NCI-H1092 (cell line): ENCODE results near the gene SYN1.
"Not testable (repeated sequence)": the region's sequence is repeated elsewhere in the genome, so short reads cannot be mapped to it uniquely, and the experiment has no call there.

Source experiments
- DNase-seq: peaks from one replicate; lab custom pipeline; 2025; lab: John Stamatoyannopoulos, UW

The SYN1 gene

DNA sequence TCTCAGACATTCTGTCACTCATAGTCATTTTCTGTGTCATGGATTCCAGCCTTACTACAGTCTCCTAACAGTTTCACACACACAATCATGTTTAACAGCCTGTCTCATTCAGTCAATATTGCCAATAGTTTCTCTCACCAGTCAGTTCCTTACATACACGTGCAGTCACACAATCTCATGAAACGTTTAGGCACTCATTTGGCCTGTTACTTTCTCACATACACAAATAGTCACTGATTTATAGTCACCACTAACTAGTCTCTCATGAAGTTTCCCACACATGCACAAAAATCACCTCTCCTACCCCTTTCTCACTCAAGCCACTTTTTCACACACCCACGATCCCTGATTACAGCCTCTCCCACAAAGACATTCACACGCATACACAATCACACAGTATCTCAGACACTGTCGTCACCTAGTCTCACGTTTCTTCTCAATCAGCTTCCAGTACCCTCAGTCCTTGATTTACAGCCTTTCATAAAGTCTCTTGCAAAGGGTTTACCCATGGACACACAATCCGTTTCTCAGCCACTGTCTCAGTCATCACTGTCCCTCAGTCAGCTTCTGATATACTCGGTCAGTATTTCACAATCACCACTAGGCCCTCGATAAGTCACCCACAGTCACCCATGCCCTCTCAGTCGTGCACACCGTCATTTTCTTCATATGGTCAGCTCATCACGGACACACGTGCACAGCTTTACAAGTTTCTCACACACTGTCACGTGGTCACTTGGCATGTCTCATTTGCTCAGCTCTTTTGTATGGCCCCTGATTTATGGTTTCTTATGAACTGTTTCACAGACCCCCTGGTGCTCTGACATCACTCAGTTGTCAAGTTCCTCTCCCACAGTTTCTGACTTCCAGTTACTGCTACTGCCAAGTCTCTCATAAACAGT lies 14.3 kb upstream of the SYN1 start:
- DNase-seq: no peak

DNA sequence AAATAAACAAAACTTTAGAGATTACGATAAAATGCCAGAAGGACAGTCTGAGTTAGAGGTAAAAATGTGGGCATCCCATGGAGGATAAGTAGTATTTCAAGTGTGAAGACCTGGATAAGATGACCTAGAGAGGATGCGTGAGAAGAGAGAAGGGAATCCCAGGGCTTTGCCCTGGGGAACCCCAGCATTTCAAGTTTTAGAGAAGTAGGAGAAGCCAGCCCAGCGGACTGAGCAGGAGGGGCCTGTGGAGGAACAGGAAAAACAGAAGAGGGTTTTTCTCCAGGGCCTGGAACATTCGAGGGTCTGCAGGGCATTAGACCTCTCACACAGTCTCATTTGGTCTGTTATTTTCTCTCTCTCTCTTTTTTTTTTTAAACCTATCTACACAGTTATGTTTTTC lies 13.0 kb upstream of the SYN1 start:
- no peak for DNase-seq

DNA sequence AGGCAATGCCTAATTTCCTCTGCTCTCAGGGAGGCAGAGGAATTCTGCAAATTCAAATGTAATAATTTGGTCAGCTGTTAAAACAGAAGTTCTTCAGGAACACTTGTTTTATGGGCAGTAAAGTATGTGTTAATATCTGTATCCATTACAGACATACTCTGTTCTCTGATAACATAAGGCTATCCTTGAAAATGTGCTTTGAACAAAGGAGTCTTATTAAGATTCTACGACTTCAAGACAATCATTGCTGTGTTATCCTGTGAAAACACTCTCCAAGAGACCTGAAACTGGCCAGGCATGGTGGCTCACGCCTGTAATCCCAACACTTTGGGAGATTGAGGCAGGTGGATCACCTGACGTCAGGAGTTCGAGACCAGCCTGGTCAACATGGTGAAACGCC lies 12.0 kb upstream of the SYN1 start:
- DNase-seq: no peak

- no peak for DNase-seq
Measured at GRCh38 chrX:47629419-47630200, 10.0 kb upstream of the SYN1 start, which contains the start of gene CFP. Gene CFP, minus strand, starts transcription at chrX:47629930. Its CDS starts 86 bp downstream, at chrX:47629844.

- DNase-seq: no peak
Measured at GRCh38 chrX:47628982-47629381, 9.3 kb upstream of the SYN1 start.

- DNase-seq: no peak
Measured at GRCh38 chrX:47625365-47625764, 5.7 kb upstream of the SYN1 start.

- peak; percentile 90 for DNase-seq
Measured at GRCh38 chrX:47623540-47624027, 3.9 kb upstream of the SYN1 start.

DNA sequence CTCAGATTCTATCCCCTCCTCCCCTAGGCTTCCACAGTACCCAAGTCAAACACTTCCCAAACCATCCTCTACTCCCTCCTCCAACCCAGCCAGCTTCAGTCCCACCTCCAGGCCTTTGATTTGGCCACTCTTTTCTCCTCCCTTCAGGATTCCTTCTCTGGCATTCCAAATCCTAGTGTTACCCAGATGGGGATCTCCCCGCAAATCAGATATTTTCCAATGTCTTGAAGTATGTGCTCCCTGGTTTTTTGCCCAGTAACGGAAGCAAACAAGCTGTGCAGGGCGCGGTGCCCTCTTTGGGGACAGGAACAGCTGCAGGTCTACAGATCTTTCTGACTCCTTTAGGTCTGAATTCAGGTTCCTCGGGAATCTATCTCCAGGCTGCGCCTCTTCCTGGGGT lies 2.2 kb upstream of the SYN1 start:
- no peak for DNase-seq

- no peak for DNase-seq
Measured at GRCh38 chrX:47620303-47620685, 637 bp upstream of the SYN1 start.

DNA sequence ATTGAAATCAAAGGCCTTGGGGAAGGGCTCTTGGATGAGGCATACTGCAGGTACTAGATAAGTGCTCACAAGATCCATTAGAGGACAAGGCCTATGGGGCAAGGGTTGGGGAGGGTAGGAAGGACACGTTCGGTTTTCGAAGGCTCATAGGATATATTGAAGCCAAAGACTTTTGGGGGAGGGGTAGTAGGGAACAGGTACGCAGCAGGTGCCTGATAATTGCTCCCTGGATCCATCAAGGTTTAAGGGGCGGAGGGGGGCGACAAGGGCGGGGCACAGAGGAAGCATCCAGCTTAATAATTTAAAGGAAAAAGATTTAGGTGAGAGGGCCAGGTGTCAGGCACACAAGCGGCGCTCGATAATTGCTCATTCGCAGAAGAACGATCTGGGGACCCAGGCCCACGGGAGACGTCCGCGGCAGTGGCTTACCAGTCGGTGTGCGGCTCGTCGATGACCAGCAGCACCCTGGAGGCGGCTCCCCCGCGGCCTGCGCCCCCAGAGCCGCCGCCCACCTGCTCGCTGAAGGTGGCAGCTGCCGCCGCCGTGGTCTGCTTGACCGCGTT lies 653 bp downstream of the SYN1 start:
- no peak for DNase-seq

- DNase-seq: no peak
Measured at GRCh38 chrX:47614618-47615017, 5.0 kb downstream of the SYN1 start.

GRCh38 chrX:47613082-47613481 lies 6.6 kb downstream of the SYN1 start:
- DNase-seq: no peak

- no peak for DNase-seq
Measured at GRCh38 chrX:47612418-47612817, 7.2 kb downstream of the SYN1 start.

DNA sequence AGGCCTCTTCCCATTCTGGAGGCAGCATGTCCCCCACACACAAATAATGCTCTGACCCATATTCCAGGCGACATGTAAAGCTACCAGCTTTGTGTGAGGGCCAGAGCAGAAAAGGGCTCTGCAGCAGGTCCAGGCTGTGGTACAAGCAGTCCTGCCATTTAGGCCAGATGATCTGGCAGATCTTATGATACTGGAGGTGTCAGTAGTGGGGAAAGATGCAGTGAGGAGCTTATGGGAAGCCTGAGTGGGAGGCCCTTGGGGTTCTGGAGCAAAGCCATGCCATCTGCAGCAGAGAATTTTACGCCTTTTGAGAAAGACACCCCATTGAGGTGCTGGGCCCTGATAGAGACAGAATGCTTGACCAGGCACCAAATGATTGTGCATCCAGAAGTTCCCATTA lies 7.7 kb downstream of the SYN1 start:
- no peak for DNase-seq

DNA sequence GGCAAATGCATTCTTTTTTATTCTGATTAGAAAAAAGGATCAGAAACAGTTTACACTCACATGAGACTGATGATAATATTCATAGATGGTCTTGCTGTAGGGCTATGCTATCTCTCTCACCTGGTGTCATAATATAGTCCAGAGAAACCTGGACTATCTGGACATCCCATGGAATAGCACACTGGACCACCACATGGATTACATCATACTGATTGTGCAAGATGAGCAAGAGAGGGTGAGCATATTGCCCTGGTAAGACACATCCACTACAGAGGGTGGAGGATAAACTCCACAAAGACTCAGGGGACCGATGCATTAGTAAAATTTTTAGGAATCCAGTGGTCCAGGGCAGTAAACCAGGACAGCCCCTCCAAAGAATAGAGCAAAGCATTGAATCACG lies 8.2 kb downstream of the SYN1 start:
- DNase-seq: no peak

DNA sequence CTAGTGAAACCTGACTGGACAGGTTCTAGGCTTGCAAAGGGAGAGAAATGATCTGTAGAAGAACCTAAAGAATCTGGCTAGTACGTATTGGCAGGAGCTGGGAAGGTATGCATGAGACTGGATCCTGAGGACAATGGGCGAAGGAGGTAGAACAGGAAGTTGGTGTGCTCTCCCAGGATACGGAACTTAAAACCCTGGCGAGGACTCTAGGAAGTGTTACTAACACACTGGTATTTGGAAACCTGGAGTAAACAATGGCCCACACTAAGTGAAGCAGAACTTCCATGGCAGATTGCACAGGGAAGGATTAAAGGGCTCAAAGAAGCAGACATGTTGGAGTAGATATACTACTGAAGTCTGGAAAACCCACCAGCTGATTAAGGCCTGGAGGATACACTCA lies 9.1 kb downstream of the SYN1 start:
- DNase-seq: no peak

GRCh38 chrX:47608130-47608810 lies 11.4 kb downstream of the SYN1 start:
- no peak for DNase-seq

DNA sequence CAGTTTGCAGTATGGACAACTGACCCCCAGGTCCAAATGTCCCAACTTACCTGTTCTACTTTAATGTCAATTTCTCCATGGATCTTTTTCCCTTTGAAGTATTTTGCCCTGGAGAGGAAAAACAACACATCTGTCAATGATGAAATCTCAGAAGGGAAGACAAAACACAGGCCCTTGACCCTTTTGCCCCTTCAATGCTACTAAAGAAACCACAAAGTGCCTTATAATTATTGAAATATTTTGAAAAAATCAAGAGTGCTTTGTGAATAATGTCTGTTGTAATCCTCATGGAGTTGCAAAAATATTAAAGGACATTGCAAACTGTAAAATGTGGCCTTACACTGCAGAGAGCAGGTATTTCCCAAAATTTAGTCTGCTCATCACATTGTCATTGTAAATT lies 12.6 kb downstream of the SYN1 start:
- DNase-seq: no peak

- DNase-seq: no peak
Measured at GRCh38 chrX:47605024-47605423, 14.6 kb downstream of the SYN1 start.

DNA sequence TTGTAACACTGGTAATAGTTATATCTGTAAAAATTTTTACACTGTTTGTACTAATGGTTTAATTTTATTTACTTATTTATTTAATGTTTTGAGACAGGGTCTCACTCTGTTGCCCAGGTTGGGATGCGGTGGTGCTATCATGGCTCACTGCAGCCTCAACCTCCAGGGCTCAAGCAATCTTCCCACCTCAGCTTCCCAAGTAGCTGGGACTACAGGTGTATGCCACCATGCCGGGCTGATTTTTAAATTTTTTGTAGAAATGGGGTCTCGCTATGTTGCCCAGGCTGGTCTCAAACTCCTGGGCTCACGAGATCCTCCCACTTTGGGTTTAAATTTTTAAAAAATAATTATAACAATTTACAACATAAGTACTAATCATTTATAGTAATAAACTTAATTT lies 16.5 kb downstream of the SYN1 start:
- not testable (repeated sequence) for DNase-seq

GRCh38 chrX:47597222-47597621 lies 22.4 kb downstream of the SYN1 start:
- no peak for DNase-seq

DNA sequence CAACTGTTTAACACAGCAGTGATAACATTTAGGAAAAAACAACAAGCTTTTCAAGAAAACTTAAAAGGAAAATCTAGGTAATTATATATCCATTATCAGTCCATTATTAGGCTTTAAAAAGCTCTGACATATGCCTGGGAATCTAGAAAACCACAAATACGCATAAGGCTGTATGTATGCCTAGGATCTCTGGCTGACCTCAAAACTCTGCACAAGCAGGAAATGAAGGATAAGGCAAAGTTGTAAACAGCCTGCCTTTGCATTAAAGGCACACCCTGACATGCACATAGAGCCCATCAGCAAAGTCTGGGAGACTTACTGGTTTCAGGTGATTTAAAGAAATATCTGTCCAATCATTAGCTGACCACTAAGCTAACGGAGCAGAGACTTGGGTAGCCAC lies 23.4 kb downstream of the SYN1 start:
- no peak for DNase-seq
